ENCODE results near the gene OR2S2.

- TF ChIP-seq POLR2AphosphoS5 (IDR thresholded peaks at IDR 0.05; ENCODE audit: borderline replicate concordance, low read depth, low read length) = no peak
- no peak for TF ChIP-seq FOXP2 (optimal IDR thresholded peaks at IDR 0.05; ENCODE audit: control extremely low read depth, extremely low read length, insufficient read depth)
- no peak for TF ChIP-seq EZH2 (IDR thresholded peaks at IDR 0.05)
Observed at GRCh38 chr9:35915681-35916294, 42.2 kb downstream of the OR2S2 start.

All from SK-N-MC (cell line).